COLO668 (cell line): ENCODE data around the gene SLC12A5.

ENCODE experiments used
- DNase-seq: peaks from one replicate; lab custom pipeline; 2025; ENCODE audit not compliant: unreplicated experiment; lab: John Stamatoyannopoulos, UW

SLC12A5 gene

GRCh38 chr20:46051556-46052308, 22.7 kb downstream of the SLC12A5 start:
- peak; percentile 50 for DNase-seq

DNA sequence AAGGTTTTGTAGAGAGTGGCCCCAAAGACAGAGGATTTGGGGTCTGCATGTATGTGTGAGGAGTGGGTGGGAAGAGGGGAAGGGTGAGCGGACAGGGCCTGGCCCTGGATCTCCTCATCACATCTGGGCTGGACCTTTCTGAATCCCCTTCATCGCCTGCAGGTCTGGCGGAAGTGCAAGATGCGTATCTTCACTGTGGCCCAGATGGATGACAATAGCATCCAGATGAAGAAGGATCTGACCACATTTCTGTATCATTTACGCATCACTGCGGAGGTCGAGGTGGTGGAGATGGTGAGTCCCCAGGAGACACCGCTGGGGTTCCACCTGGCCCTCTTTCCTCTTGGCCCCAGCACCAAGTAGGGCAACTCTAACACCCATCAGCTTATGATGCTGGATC, 24.4 kb downstream of the SLC12A5 start:
- no peak for DNase-seq

- no peak for DNase-seq
These were observed 25.6 kb downstream of the SLC12A5 start for GRCh38 chr20:46054606-46055005.

DNA sequence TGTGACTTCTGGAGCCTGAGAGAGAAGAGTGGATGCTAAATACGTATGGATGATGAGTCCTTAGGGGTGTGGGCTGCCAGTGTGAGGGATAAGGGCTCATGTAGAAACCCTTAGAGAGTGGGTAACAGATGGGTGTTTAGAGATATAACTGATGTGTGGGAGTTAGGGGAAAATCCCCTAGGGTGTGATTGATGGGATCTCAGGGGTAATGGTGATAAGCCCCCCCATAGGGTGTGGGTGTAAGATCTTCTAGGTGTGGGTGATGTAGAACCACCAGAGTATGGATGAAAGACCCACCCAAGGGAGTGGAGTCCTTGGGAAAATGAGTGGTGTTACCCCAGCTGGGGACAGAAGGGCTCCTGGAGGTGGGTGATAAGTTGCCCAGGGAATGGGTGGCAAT, 26.3 kb downstream of the SLC12A5 start:
- DNase-seq: no peak

GRCh38 chr20:46056027-46056833, 27.2 kb downstream of the SLC12A5 start:
- DNase-seq: no peak

GRCh38 chr20:46056970-46057855, 28.2 kb downstream of the SLC12A5 start:
- DNase-seq: no peak

GRCh38 chr20:46057856-46058598, 29.0 kb downstream of the SLC12A5 start:
- DNase-seq: no peak

GRCh38 chr20:46058599-46059281, 29.7 kb downstream of the SLC12A5 start:
- DNase-seq: no peak

DNA sequence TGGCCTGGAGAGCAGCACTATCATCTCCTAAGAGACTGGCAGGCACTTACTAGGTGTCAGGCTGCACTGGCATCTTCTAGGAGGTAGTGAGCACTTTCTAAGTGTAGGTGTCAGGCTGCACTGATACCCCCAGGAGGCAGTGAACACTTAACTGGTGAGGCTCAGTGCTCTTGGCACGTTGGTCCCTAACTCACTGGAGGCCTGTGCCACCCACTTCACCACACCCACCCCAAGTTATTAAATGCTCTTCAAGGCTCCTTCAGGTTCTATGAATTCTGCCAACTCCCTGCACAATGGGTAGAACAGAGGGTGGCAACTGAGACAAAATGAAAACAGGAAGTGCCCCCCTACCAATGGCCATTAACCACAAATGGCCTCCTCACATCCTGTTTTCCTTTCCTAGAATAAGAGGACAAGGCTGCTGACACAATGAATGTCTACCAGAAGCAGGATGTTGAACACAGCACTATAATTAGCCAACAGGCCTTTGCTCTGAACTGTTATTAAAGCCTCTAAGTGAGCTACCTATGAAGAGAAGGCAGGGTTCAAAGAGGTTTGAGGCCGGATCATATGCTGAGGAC, 31.4 kb downstream of the SLC12A5 start:
- DNase-seq: no peak

DNA sequence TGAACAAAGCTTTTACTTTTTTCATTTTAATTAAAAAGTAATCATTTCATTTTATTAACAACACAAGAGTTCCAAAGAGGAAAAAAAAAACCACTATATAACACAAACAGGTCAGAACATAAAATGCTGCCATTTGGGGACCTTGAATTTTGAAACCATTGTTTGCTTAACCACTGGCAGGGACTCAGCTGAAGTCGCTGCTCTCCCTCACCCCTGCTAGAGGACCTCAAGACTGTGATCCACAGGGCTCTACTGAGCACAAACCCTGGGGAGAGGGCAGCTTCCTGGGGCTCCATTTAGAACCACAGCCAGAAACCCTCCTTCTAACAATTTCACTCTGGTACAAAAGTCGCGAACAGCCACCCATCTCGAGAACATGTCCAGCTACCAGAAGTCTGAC, 32.0 kb downstream of the SLC12A5 start:
- no peak for DNase-seq

GRCh38 chr20:46062151-46062550, 33.1 kb downstream of the SLC12A5 start:
- DNase-seq: no peak

DNA sequence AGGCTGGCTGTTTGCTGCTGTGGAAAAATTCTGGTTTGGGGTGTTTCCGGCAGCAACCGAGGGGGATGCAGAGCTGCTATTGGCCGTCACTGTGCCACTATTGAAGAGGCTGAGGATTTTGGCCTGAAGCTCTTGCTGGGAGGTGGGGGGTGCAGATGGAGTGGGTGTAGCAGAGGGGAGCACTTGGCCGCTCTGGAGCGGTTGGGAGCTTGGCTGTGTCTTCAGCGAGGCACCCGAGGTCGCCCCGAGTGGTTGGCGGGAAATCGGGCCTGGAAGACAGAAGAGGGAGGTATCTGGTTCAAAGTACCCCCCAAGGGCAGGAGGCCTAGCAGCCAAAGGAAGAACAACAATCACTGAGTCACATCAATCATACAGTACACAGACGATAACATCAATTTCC, 33.6 kb downstream of the SLC12A5 start:
- no peak for DNase-seq

- DNase-seq: no peak
These were observed 34.1 kb downstream of the SLC12A5 start for GRCh38 chr20:46063151-46063550.

GRCh38 chr20:46063652-46064054, 34.6 kb downstream of the SLC12A5 start:
- DNase-seq: no peak

- no peak for DNase-seq
These were observed 36.0 kb downstream of the SLC12A5 start for GRCh38 chr20:46065006-46065405.

DNA sequence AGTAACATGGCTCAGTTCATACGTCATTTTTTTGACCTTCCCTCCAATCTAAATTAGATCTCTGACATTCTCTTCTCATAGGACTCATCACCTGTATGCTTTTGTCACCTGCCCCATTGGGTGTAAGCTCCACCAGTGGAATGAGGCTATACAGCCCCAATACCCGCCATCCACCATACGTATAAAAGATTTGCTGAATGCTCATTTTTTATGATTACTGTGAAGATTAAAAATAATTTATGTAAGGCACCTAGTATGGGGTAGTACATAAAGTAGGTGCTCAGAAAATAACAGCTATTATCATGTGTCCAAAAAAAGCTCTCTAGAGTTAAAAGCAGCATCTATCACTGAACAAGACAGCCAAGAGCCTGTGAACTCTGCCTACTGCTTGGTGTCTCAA, 36.7 kb downstream of the SLC12A5 start:
- DNase-seq: no peak

DNA sequence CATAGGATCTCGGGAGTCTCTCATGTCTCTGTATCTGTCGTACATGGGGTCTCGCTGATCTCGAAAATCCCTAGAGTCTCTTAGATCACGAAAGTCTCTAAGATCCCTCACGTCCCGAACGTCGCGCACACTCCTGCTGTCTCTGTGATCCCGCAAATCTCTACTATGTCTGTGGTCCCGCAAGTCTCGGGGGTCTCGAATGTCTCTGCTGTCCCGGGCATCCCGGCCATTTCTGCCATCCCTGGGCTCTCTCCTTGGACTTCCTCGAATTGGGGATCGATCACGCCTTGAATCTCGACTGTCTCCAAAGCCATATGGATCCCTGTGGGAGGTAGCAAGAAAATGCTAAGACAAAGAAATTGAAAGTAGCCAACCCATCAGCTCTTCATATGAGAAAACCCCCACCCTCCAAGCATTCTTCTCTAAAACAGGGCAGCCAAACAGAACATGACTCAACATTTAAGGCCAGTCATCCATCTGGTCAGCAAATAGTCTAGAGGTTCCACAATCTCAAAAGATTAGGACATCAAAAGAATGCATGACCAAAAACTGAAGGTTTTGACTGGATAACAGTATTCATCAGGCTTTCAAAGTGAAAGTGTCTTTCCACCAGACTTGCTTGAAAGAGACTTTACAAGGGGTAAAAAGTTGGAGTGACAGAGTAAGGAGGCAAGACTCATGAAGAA, 41.3 kb downstream of the SLC12A5 start:
- DNase-seq: no peak

DNA sequence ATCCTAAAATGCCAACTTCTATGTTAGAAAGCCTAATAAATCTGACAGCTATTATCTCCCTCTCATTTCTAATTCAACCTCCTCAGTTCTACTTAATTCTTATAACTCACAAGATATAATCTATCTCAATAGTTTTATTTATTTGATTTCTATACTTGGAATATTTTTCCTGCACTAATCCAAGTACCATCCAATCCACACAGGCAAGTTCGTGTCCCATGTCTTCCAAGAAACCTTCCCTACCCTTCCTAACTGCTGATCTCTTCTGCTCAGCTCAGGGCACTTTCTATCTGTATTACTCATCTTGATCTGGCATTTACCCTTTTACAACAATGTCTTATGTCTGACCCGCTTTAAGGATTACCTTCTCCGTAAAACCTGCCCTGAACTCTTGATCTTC, 42.6 kb downstream of the SLC12A5 start:
- no peak for DNase-seq

DNA sequence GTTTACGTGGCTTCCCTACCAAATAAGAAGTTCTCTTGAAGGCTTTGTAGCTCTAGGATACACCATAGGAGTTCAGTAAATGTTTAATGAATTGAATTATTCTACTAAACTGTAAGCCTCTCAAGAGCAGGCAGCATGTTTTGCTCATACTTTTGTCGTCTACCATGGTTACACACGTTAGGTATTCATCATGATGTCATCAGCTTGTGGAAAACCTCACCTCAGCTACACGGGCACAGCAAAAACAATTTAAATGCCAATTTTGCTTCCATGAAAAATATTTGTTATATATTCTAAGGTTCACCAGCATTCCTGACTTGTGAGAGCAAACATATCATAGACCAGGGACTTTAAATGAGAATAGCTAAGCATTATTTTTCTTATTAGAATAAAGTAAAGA, 44.0 kb downstream of the SLC12A5 start:
- DNase-seq: no peak
